CD14-positive monocyte (primary cell): Measurements from ENCODE around the gene HES6. TPM values are rescaled to one million over a fixed set of nuclear protein-coding genes. Genes with fewer than 3 reads are reported as not detected.

Experiments used
- DNase-seq, 3 donors: peaks; one replicate each; pipeline ENCODE4 v3.0.0-alpha.2; 2011 to 2022
- H2AFZ ChIP-seq: 2 replicates; pipeline ENCODE4 v1.6.0; 2012; ENCODE audit warnings: mild to moderate bottlenecking, low read depth, low read length, inconsistent platforms; ENCODE audit not compliant: insufficient read depth, poor library complexity, severe bottlenecking
- H3K27ac ChIP-seq, 2 donors: 1 replicate in 1 of 2; 2 replicates in 1 of 2; pipeline ENCODE4 v1.5.1; 2012 to 2013; ENCODE audit warnings: low read length in 2 of 2, control low read depth in 1 of 2, inconsistent platforms in 1 of 2, low read depth in 1 of 2, mild to moderate bottlenecking in 1 of 2
- H3K27me3 ChIP-seq, 2 donors: one replicate each; pipeline versions ENCODE4 v1.6.0 to v1.6.1; 2011 to 2013; ENCODE audit warnings: low read length in 2 of 2; ENCODE audit not compliant: control insufficient read depth in 2 of 2, insufficient read depth in 2 of 2
- H3K36me3 ChIP-seq, 2 donors: replicated peaks in 1 of 2; 1 replicate in 1 of 2; 2 replicates in 1 of 2; pipeline versions ENCODE4 v1.5.1 to v1.6.1; 2012 to 2013; ENCODE audit warnings: low read length in 2 of 2, control low read depth in 1 of 2, inconsistent platforms in 1 of 2, mild to moderate bottlenecking in 1 of 2; ENCODE audit not compliant: insufficient read depth in 2 of 2, control insufficient read depth in 1 of 2
- H3K4me1 ChIP-seq, 2 donors: 1 replicate in 1 of 2; 2 replicates in 1 of 2; pipeline versions ENCODE4 v1.5.1 to v1.6.1; 2012 to 2013; ENCODE audit warnings: low read length in 2 of 2, control low read depth in 1 of 2, inconsistent platforms in 1 of 2, mild to moderate bottlenecking in 1 of 2, moderate library complexity in 1 of 2; ENCODE audit not compliant: insufficient read depth in 2 of 2, control insufficient read depth in 1 of 2
- H3K4me2 ChIP-seq: replicated peaks from 2 replicates; pipeline ENCODE3; 2012; ENCODE audit warnings: low read length, moderate library complexity, mild to moderate bottlenecking; ENCODE audit not compliant: poor library complexity, severe bottlenecking; ENCODE audit errors: extremely low read depth
- H3K4me3 ChIP-seq, 3 experiments: fragments of 200-600 bp in 1 of 3; sonication (generic) in 1 of 3; replicated peaks in 1 of 3; 1 replicate in 2 of 3; 2 replicates in 1 of 3; pipeline ENCODE4 v1.5.1; 2011 to 2013; ENCODE audit warnings: low read length in 3 of 3, mild to moderate bottlenecking in 3 of 3, control low read depth in 2 of 3, low read depth in 2 of 3, inconsistent platforms in 1 of 3, moderate library complexity in 1 of 3
- H3K79me2 ChIP-seq: 2 replicates; pipeline ENCODE4 v1.6.0; 2012; ENCODE audit warnings: mild to moderate bottlenecking, control low read depth, inconsistent platforms, low read length, moderate library complexity; ENCODE audit not compliant: insufficient read depth
- H3K9ac ChIP-seq: 2 replicates; pipeline ENCODE4 v1.6.0; 2017; ENCODE audit warnings: low read length, mild to moderate bottlenecking; ENCODE audit not compliant: insufficient read depth, poor library complexity, severe bottlenecking
- H3K9me3 ChIP-seq, 2 donors: replicated peaks in 1 of 2; 1 replicate in 1 of 2; 2 replicates in 1 of 2; pipeline versions ENCODE4 v1.5.1 to v1.6.1; 2012 to 2013; ENCODE audit warnings: low read length in 2 of 2, control low read depth in 1 of 2; ENCODE audit not compliant: control insufficient read depth in 1 of 2, insufficient read depth in 1 of 2
- H4K20me1 ChIP-seq: 2 replicates; pipeline ENCODE4 v1.6.0; 2012; ENCODE audit warnings: mild to moderate bottlenecking, low read length, control low read depth, moderate library complexity; ENCODE audit not compliant: insufficient read depth
- H3K27ac Mint-ChIP-seq, 7 donors: one replicate each; pipeline ENCODE4 v1.8.0; 2020; ENCODE audit warnings: mild to moderate bottlenecking in 7 of 7, mixed read lengths in 7 of 7, moderate library complexity in 6 of 7, inconsistent platforms in 2 of 7
- H3K27me3 Mint-ChIP-seq, 3 donors: one replicate each; pipeline ENCODE4 v1.8.0; 2021 to 2022; ENCODE audit warnings: low read depth in 3 of 3, mild to moderate bottlenecking in 3 of 3, mixed read lengths in 3 of 3, moderate library complexity in 3 of 3, inconsistent platforms in 1 of 3
- H3K36me3 Mint-ChIP-seq, 2 donors: one replicate each; pipeline ENCODE4 v1.8.0; 2020; ENCODE audit warnings: mixed read lengths in 2 of 2, inconsistent platforms in 1 of 2, mild to moderate bottlenecking in 1 of 2
- H3K4me1 Mint-ChIP-seq: one replicate; pipeline ENCODE4 v1.8.0; 2020; ENCODE audit warnings: mild to moderate bottlenecking, mixed read lengths
- H3K4me3 Mint-ChIP-seq, 2 donors: one replicate each; pipeline ENCODE4 v1.8.0; 2020; ENCODE audit warnings: mild to moderate bottlenecking in 2 of 2, mixed read lengths in 2 of 2, moderate library complexity in 1 of 2
- H3K9me3 Mint-ChIP-seq, 7 donors: one replicate each; pipeline ENCODE4 v1.8.0; 2020 to 2022; ENCODE audit warnings: mixed read lengths in 7 of 7, mild to moderate bottlenecking in 6 of 7, moderate library complexity in 6 of 7, inconsistent platforms in 2 of 7
- WGBS: methylation state at CpG from one replicate; pipeline ENCODE4 v1.1.5; 2013; ENCODE audit warnings: missing lambda C conversion rate; ENCODE audit not compliant: insufficient coverage; 5-methylcytosine and 5-hydroxymethylcytosine counted together
- intact Hi-C, 2 donors: fragments of 100-400 bp; cut with micrococcal nuclease; formaldehyde crosslinking; loops; one replicate each; pipeline versions ENCODE4 v1.15.0 to v1.15.1; 2023
- polyA plus RNA-seq, 3 donors: library from polyadenylated mRNA; depleted of rRNA in 1 of 3; unstranded in 2 of 3; stranded (reverse) in 1 of 3; fragments of 300-500 nt in 2 of 3; fragments of >200 nt in 1 of 3; fragmentation: Illumina TruSeq in 2 of 3; gene quantifications; 1 replicate in 2 of 3; 2 replicates in 1 of 3; pipeline ENCODE4 v1.2.3, GENCODE V29; 2012 to 2021
- TF ChIP-seq, protein P1 (sequence below): fragments of 200-600 bp; IDR thresholded peaks from one replicate; pipeline ENCODE4 v1.8.0; 2022; ENCODE audit warnings: antibody characterized with exemption, mild to moderate bottlenecking

The HES6 gene
- polyA plus RNA-seq, 3 donors, result 2.1 to 4.0 (median 2.8) TPM

DNA sequence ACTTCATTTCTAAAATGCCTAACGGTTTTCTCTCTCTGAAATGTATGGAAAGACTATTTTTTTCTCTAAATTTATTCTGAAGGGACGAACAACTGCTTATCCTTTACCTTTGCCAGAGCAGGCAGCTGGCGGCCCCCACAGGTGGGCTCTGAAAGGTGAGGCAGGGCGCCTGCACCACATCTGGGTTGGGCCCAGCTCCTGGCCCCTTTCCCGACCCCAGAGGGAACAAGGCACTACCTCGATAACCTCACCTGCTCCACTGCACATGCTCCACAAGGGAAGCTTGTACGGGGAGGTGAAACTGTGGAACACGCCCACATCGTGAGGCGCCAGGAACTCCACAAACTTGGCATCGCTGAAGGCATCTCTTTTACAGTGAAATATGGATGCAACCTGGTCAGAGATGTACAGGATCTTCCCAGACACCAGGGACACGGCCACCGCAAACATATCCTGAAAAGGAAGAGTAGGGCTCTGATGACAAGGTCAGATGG is 31.3 kb upstream of the HES6 start:
- Mint-ChIP-seq H3K9me3 (peaks cover 0 to 5% (median 0%) of the 10 kb centered on the region in 7 donors), H3K27ac (no peak overlapping the region), H3K27me3 (no peaks in the 10 kb centered on the region), H3K4me1 (peaks cover 21% of the 10 kb centered on the region), H3K36me3 (peaks cover 77 to 93% of the 10 kb centered on the region in 2 donors), H3K4me3 (no peak overlapping the region)
- Histone ChIP-seq H3K4me2 (no peak overlapping the region), H3K79me2 (no peaks in the 10 kb centered on the region), H3K36me3 (peaks cover 75 to 88% of the 10 kb centered on the region in 2 donors), H3K9me3 (no peaks in the 10 kb centered on the region), H2AFZ (no peak overlapping the region), H4K20me1 (no peaks in the 10 kb centered on the region), H3K27ac (no peak overlapping the region), H3K9ac (no peak overlapping the region), H3K4me1 (peaks cover 13 to 15% of the 10 kb centered on the region in 2 donors), H3K4me3 (no peak overlapping the region), H3K27me3 (no peaks in the 10 kb centered on the region)
- DNase-seq, result no peak
- WGBS, result 83% methylated on average over 6 of the region's 13 CpGs
- TF ChIP-seq, protein P1, sequence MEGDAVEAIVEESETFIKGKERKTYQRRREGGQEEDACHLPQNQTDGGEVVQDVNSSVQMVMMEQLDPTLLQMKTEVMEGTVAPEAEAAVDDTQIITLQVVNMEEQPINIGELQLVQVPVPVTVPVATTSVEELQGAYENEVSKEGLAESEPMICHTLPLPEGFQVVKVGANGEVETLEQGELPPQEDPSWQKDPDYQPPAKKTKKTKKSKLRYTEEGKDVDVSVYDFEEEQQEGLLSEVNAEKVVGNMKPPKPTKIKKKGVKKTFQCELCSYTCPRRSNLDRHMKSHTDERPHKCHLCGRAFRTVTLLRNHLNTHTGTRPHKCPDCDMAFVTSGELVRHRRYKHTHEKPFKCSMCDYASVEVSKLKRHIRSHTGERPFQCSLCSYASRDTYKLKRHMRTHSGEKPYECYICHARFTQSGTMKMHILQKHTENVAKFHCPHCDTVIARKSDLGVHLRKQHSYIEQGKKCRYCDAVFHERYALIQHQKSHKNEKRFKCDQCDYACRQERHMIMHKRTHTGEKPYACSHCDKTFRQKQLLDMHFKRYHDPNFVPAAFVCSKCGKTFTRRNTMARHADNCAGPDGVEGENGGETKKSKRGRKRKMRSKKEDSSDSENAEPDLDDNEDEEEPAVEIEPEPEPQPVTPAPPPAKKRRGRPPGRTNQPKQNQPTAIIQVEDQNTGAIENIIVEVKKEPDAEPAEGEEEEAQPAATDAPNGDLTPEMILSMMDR, result no peak
- intact Hi-C loops, result no loop called here

DNA sequence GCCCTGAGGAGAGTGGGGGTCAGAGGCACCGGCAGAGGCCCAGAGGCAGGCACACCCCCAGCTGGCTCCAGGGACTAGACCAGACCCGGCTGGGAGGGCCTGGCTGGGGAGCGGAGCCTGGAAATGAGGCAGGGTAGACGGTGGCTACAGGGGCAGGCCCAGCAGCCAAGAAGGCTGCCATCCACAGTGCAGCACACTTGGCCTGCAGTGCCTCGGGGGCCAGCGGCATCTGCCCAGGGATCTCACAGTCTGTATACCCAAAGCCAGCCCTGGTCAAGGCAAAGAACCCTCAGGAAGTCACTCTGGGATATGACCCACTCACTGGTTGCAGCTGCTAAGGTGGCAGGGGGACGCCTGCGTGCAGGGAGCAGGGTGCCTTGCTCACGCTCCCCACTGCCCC is 30.8 kb upstream of the HES6 start:
- Histone ChIP-seq H3K4me1 (peaks cover 13 to 15% of the 10 kb centered on the region in 2 donors), H4K20me1 (no peaks in the 10 kb centered on the region), H3K36me3 (peaks cover 70 to 88% of the 10 kb centered on the region in 2 donors), H3K9ac (no peak overlapping the region), H3K27me3 (no peaks in the 10 kb centered on the region), H3K79me2 (no peaks in the 10 kb centered on the region), H2AFZ (no peak overlapping the region), H3K4me2 (no peak overlapping the region), H3K9me3 (no peaks in the 10 kb centered on the region), H3K4me3 (no peak overlapping the region), H3K27ac (no peak overlapping the region)
- H3K27me3 Mint-ChIP-seq, result no peaks in the 10 kb centered on the region
- H3K4me3 Mint-ChIP-seq, result no peak overlapping the region
- H3K9me3 Mint-ChIP-seq, result peaks cover 0 to 5% (median 0%) of the 10 kb centered on the region in 7 donors
- DNase-seq, result no peak
- H3K27ac Mint-ChIP-seq, result no peak overlapping the region
- peaks cover 76 to 91% of the 10 kb centered on the region in 2 donors for H3K36me3 Mint-ChIP-seq
- intact Hi-C loops, result no loop called here
- 98% methylated on average over 8 of the region's 9 CpGs for WGBS
- TF ChIP-seq, protein P1, result no peak
- peaks cover 21% of the 10 kb centered on the region for H3K4me1 Mint-ChIP-seq
